Progenitor cell of endocrine pancreas (in vitro differentiated cells): ENCODE data around the gene FBN1. TPM values are rescaled to one million over a fixed set of nuclear protein-coding genes. Genes with fewer than 3 reads are reported as not detected.

Experiments used
- DNase-seq: peaks from one replicate; pipeline ENCODE4 v3.0.0; 2021; ENCODE audit warnings: low spot score; ENCODE audit not compliant: unreplicated experiment
- H3K27ac Mint-ChIP-seq: 2 replicates; pipeline ENCODE4 v1.8.0; 2021; ENCODE audit warnings: mild to moderate bottlenecking, moderate library complexity, mixed read lengths
- H3K27me3 Mint-ChIP-seq: 2 replicates; pipeline ENCODE4 v1.8.0; 2021; ENCODE audit warnings: mixed read lengths
- H3K36me3 Mint-ChIP-seq: 2 replicates; pipeline ENCODE4 v1.8.0; 2022; ENCODE audit warnings: mixed read lengths; ENCODE audit not compliant: insufficient read depth
- H3K4me1 Mint-ChIP-seq: 2 replicates; pipeline ENCODE4 v1.8.0; 2021; ENCODE audit warnings: low read depth, mixed read lengths
- H3K4me3 Mint-ChIP-seq: 2 replicates; pipeline ENCODE4 v1.8.0; 2021; ENCODE audit warnings: low read depth, mild to moderate bottlenecking, moderate library complexity, mixed read lengths
- H3K9me3 Mint-ChIP-seq: 2 replicates; pipeline ENCODE4 v1.8.0; 2021; ENCODE audit warnings: low read depth, mixed read lengths
- CTCF ChIP-seq: fragments of 200-600 bp; sonication (generic); IDR thresholded peaks from one replicate; pipeline ENCODE4 v1.5.0; 2021; ENCODE audit warnings: antibody characterized with exemption, mild to moderate bottlenecking; ENCODE audit not compliant: unreplicated experiment
- total RNA-seq: library from RNA; stranded (reverse); gene quantifications from 2 replicates; pipeline ENCODE4 v1.2.1, GENCODE V29; 2021

FBN1 gene
- total RNA-seq, 1 donor from 2014 or later = 3.3 TPM

- Mint-ChIP-seq H3K4me1 (peaks cover 9% of the 10 kb centered on the region), H3K4me3 (no peak overlapping the region), H3K36me3 (no peaks in the 10 kb centered on the region), H3K27me3 (no peaks in the 10 kb centered on the region), H3K27ac (no peak overlapping the region), H3K9me3 (peaks cover 11% of the 10 kb centered on the region)
- no peak for DNase-seq
- no peak for TF ChIP-seq CTCF
Measured at GRCh38 chr15:48363474-48363873, 282.0 kb downstream of the FBN1 start.

- peaks cover 9% of the 10 kb centered on the region for H3K4me1 Mint-ChIP-seq
Measured at GRCh38 chr15:48361685-48362084, 283.8 kb downstream of the FBN1 start.

GRCh38 chr15:48360841-48361240 is 284.7 kb downstream of the FBN1 start:
- H3K9me3 Mint-ChIP-seq = peaks cover 11% of the 10 kb centered on the region
- H3K4me3 Mint-ChIP-seq = no peak overlapping the region
- peaks cover 5% of the 10 kb centered on the region for H3K27me3 Mint-ChIP-seq
- no peaks in the 10 kb centered on the region for H3K36me3 Mint-ChIP-seq
- no peak for TF ChIP-seq CTCF
- H3K27ac Mint-ChIP-seq = no peak overlapping the region
- no peak for DNase-seq
- peaks cover 8% of the 10 kb centered on the region for H3K4me1 Mint-ChIP-seq

More at GRCh38 chr15:48361685-48362084, 283.8 kb downstream of the FBN1 start:
- Mint-ChIP-seq H3K27ac (no peak overlapping the region), H3K27me3 (peaks cover 3% of the 10 kb centered on the region), H3K36me3 (no peaks in the 10 kb centered on the region), H3K9me3 (peaks cover 11% of the 10 kb centered on the region), H3K4me3 (no peak overlapping the region)
- TF ChIP-seq CTCF = no peak
- no peak for DNase-seq

Other genes starting within 250 kb of the FBN1 start
- 8.4 and 9.5 TPM in 2 replicates for gene CEP152, start 165.4 kb upstream of the FBN1 start, total RNA-seq
- gene EID1, start 232.4 kb upstream of the FBN1 start, total RNA-seq = 133 and 143 TPM in 2 replicates